GM18498 (cell line): ENCODE measurements around the gene EPHA4.

ENCODE experiments used
- ATAC-seq: cut with Tn5 transposase; IDR thresholded peaks from one replicate; pipeline ENCODE4 v1.9.1; 2021; ENCODE audit warnings: mild to moderate bottlenecking, moderate library complexity; ENCODE audit not compliant: unreplicated experiment

Gene EPHA4

GRCh38 chr2:221447310-221447709 is 124.8 kb downstream of the EPHA4 start:
- no peak for ATAC-seq

- no peak for ATAC-seq
These were observed 126.0 kb downstream of the EPHA4 start for GRCh38 chr2:221446140-221446539.

- ATAC-seq = no peak
These were observed 128.0 kb downstream of the EPHA4 start for GRCh38 chr2:221444106-221444505.

GRCh38 chr2:221443645-221444044 is 128.5 kb downstream of the EPHA4 start:
- ATAC-seq = no peak

- no peak for ATAC-seq
These were observed 130.0 kb downstream of the EPHA4 start for GRCh38 chr2:221442128-221442527.

- ATAC-seq = no peak
These were observed 132.2 kb downstream of the EPHA4 start for GRCh38 chr2:221439761-221440479.

- no peak for ATAC-seq
These were observed 135.0 kb downstream of the EPHA4 start for GRCh38 chr2:221437056-221437455.

GRCh38 chr2:221435171-221435570 is 136.9 kb downstream of the EPHA4 start:
- no peak for ATAC-seq

- ATAC-seq = no peak
These were observed 138.0 kb downstream of the EPHA4 start for GRCh38 chr2:221434142-221434541.

- ATAC-seq = no peak
These were observed 140.6 kb downstream of the EPHA4 start for GRCh38 chr2:221431477-221431876.

GRCh38 chr2:221429741-221430491 is 142.2 kb downstream of the EPHA4 start:
- ATAC-seq = no peak

GRCh38 chr2:221428896-221429295 is 143.2 kb downstream of the EPHA4 start:
- ATAC-seq = no peak

GRCh38 chr2:221426929-221427328 is 145.2 kb downstream of the EPHA4 start:
- no peak for ATAC-seq

GRCh38 chr2:221425891-221426290 is 146.2 kb downstream of the EPHA4 start:
- ATAC-seq = no peak

- no peak for ATAC-seq
These were observed 146.8 kb downstream of the EPHA4 start for GRCh38 chr2:221425353-221425752.

GRCh38 chr2:221423210-221423804 is 148.8 kb downstream of the EPHA4 start:
- ATAC-seq = no peak

GRCh38 chr2:221422516-221423209 is 149.4 kb downstream of the EPHA4 start:
- ATAC-seq = no peak

GRCh38 chr2:221420245-221420644 is 151.9 kb downstream of the EPHA4 start:
- peak; percentile 50 for ATAC-seq

GRCh38 chr2:221415789-221416188 is 156.3 kb downstream of the EPHA4 start:
- ATAC-seq = no peak

- no peak for ATAC-seq
These were observed 159.1 kb downstream of the EPHA4 start for GRCh38 chr2:221412978-221413377.

- ATAC-seq = no peak
These were observed 161.6 kb downstream of the EPHA4 start for GRCh38 chr2:221410487-221410886.
